HG03103 (cell line): Measurements from ENCODE around the gene FIGNL2.
"Not testable (repeated sequence)": the region's sequence is repeated elsewhere in the genome, so short reads cannot be mapped to it uniquely, and the experiment has no call there.

Experiments
- ATAC-seq: cut with Tn5 transposase; IDR thresholded peaks from one replicate; pipeline ENCODE4 v1.9.1; 2021; ENCODE audit warnings: low read depth; ENCODE audit not compliant: unreplicated experiment

The FIGNL2 gene

GRCh38 chr12:51836827-51837173 lies 11.7 kb downstream of the FIGNL2 start:
- no peak for ATAC-seq

- no peak for ATAC-seq
These were observed 12.3 kb downstream of the FIGNL2 start for GRCh38 chr12:51836041-51836826.

GRCh38 chr12:51834411-51834810 lies 14.1 kb downstream of the FIGNL2 start:
- no peak for ATAC-seq

- no peak for ATAC-seq
These were observed 14.9 kb downstream of the FIGNL2 start for GRCh38 chr12:51833448-51834227.

- ATAC-seq = no peak
These were observed 16.0 kb downstream of the FIGNL2 start for GRCh38 chr12:51832354-51833107.

GRCh38 chr12:51831817-51832216 lies 16.7 kb downstream of the FIGNL2 start:
- not testable (repeated sequence) for ATAC-seq

- ATAC-seq = no peak
These were observed 18.9 kb downstream of the FIGNL2 start for GRCh38 chr12:51829641-51830040.

- no peak for ATAC-seq
These were observed 19.5 kb downstream of the FIGNL2 start for GRCh38 chr12:51829011-51829481.

- ATAC-seq = no peak
These were observed 20.3 kb downstream of the FIGNL2 start for GRCh38 chr12:51827925-51828818.

- ATAC-seq = no peak
These were observed 21.6 kb downstream of the FIGNL2 start for GRCh38 chr12:51826881-51827280.

GRCh38 chr12:51825216-51825615 lies 23.3 kb downstream of the FIGNL2 start:
- ATAC-seq = no peak

GRCh38 chr12:51823875-51824565 lies 24.5 kb downstream of the FIGNL2 start:
- no peak for ATAC-seq

GRCh38 chr12:51822956-51823355 lies 25.6 kb downstream of the FIGNL2 start:
- ATAC-seq = no peak

- no peak for ATAC-seq
These were observed 26.3 kb downstream of the FIGNL2 start for GRCh38 chr12:51822261-51822616.

- no peak for ATAC-seq
These were observed 26.9 kb downstream of the FIGNL2 start for GRCh38 chr12:51821440-51822260.

- no peak for ATAC-seq
These were observed 27.7 kb downstream of the FIGNL2 start for GRCh38 chr12:51820526-51821439.

- ATAC-seq = no peak
These were observed 28.6 kb downstream of the FIGNL2 start for GRCh38 chr12:51819736-51820525.
